Ishikawa (cell line): ENCODE measurements around the gene CDK6.

Experiments used
- CREB1 ChIP-seq: IDR thresholded peaks from 2 replicates; pipeline ENCODE4 v1.6.1; 2012; ENCODE audit warnings: low read depth
- EGR1 ChIP-seq: IDR thresholded peaks from 2 replicates; pipeline ENCODE4 v1.6.1; 2012
- EP300 ChIP-seq: IDR thresholded peaks from 2 replicates; pipeline ENCODE4 v1.6.1; 2012; ENCODE audit warnings: borderline replicate concordance
- NFIC ChIP-seq: IDR thresholded peaks from 2 replicates; pipeline ENCODE4 v1.6.1; 2012
- RAD21 ChIP-seq: IDR thresholded peaks from 2 replicates; pipeline ENCODE4 v1.6.1; 2012; ENCODE audit warnings: low read depth
- TAF1 ChIP-seq: IDR thresholded peaks from 2 replicates; pipeline ENCODE4 v1.6.1; 2012; ENCODE audit warnings: low read depth, mild to moderate bottlenecking
- TCF12 ChIP-seq: IDR thresholded peaks from 2 replicates; pipeline ENCODE4 v1.6.1; 2012; ENCODE audit warnings: low read depth
- TEAD4 ChIP-seq: IDR thresholded peaks from 2 replicates; pipeline ENCODE4 v1.6.1; 2012
- YY1 ChIP-seq: IDR thresholded peaks from 2 replicates; pipeline ENCODE4 v1.6.1; 2012; ENCODE audit warnings: low read depth
- TF ChIP-seq, protein P1 (sequence below): IDR thresholded peaks from 2 replicates; pipeline ENCODE4 v1.6.1; 2012

DNA sequence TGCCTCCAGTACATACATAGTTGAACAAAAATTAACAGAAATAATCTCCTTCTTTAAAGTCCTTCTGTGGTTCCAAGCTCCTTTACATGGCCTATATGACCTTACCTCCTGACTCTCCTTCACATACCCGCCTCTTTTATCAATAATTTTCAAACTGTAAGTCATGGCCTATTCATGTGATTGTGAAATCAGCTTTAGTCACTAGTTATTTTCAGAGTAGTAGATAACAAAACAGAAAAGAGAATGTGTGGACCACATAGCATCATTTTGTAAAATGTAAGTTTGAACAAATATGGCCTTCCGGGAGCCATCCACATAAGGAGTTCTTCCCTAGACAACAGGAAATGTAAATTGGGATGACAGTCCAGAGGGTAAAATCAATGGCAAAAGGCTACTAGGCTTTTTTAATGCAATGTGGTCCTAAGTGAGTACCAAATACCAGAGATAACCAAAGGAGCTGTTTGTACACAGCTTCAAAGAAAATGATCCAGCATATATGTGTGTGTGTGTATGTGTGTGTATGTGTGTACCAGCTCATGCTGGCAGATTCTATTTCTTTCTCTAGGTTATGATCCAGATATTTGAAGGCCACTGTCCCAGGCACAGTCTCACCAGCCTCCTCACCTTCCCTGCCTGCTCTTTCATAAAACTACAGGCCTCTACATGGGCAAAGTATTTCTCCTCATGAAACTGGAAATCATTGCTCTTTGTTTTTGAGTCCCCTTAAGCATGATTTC is 233.9 kb downstream of the CDK6 start:
- no peak for TF ChIP-seq TEAD4
- no peak for TF ChIP-seq RAD21
- no peak for TF ChIP-seq EGR1
- no peak for TF ChIP-seq YY1
- TF ChIP-seq EP300 = no peak
- TF ChIP-seq TAF1 = no peak
- TF ChIP-seq NFIC = no peak
- no peak for TF ChIP-seq CREB1
- TF ChIP-seq, protein P1, sequence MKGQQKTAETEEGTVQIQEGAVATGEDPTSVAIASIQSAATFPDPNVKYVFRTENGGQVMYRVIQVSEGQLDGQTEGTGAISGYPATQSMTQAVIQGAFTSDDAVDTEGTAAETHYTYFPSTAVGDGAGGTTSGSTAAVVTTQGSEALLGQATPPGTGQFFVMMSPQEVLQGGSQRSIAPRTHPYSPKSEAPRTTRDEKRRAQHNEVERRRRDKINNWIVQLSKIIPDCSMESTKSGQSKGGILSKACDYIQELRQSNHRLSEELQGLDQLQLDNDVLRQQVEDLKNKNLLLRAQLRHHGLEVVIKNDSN = no peak
- no peak for TF ChIP-seq TCF12
